GM12874 (cell line): ENCODE measurements around the gene FILIP1L.

Source experiments
- CTCF ChIP-seq: IDR thresholded peaks from 2 replicates; pipeline ENCODE4 v1.5.1; 2011; ENCODE audit warnings: low read depth, mild to moderate bottlenecking, control low read depth, low read length, moderate library complexity; ENCODE audit not compliant: insufficient read depth

Gene FILIP1L

GRCh38 chr3:100044369-100044768 lies 69.9 kb downstream of the FILIP1L start:
- no peak for TF ChIP-seq CTCF

- TF ChIP-seq CTCF = no peak
Measured at GRCh38 chr3:100043271-100043670, 71.0 kb downstream of the FILIP1L start.

GRCh38 chr3:100042166-100042981 lies 71.9 kb downstream of the FILIP1L start:
- TF ChIP-seq CTCF = no peak

GRCh38 chr3:100041328-100041749 lies 73.0 kb downstream of the FILIP1L start:
- TF ChIP-seq CTCF = no peak

GRCh38 chr3:100040451-100041225 lies 73.7 kb downstream of the FILIP1L start:
- no peak for TF ChIP-seq CTCF

- no peak for TF ChIP-seq CTCF
Measured at GRCh38 chr3:100039075-100039474, 75.2 kb downstream of the FILIP1L start.

- no peak for TF ChIP-seq CTCF
Measured at GRCh38 chr3:100033903-100034471, 80.3 kb downstream of the FILIP1L start.
